ENCODE measurements around the gene ADGRD1.

ADGRD1 gene

DNA sequence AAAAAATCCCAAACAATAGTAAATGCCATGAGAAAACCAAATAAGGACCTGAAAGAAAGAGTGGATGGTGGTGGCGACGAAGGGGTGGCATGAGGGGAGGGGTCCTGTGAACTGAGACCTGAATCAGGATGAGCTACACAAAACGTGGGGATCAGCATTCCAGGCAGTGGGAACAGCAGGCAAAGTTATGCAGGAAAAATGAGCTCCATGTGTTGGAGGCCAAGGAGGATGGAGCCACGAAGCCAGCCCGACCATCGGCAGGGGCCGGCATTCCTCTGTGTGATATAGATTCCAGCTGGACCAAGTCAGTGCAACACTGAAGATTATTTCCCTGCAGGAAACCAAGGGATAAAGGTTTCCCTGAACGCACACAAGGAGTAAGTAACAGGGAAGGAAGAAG, 7.1 kb downstream of the ADGRD1 start:
- no peak for DNase-seq (ENCODE audit: low spot score)
- in situ Hi-C loops (cut with MboI; ENCODE audit: low pct_unique_long_range_greater_than_20kb, low sequenced_read_pairs, unreplicated experiment), result no loop called here
- TF ChIP-seq CTCF (IDR thresholded peaks at IDR 0.05; ENCODE audit: extremely low read depth, insufficient read depth, missing control alignments), result no peak

DNA sequence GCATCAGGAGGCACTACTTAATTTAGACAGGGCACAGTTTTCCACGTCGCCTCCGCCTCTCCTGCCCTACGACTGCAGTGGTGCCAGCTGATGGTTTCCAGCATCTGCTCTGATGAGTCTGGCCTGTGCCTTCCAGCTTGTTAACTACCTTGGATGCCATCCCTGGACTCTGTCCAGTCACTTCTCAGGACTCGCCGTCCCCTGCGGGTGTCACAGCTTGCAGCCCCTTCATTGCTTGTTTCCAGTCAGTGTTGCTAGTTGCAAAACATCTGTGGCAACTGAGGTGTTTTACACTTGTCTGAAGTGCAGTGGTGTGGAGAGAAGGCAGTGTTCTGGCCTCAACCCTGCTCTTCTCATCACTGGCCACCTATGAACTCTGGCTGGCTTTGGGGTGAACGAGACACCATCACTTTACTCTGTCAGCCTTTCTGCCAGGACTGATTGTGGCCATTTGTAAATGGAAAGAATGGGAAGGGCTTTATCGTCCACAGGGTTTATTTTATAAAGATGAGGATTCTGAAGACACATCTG, 8.3 kb downstream of the ADGRD1 start:
- in situ Hi-C loops (cut with MboI; ENCODE audit: low pct_unique_long_range_greater_than_20kb, low sequenced_read_pairs, unreplicated experiment), result no loop called here
- no peak for TF ChIP-seq CTCF (IDR thresholded peaks at IDR 0.05; ENCODE audit: extremely low read depth, insufficient read depth, missing control alignments)
- DNase-seq (ENCODE audit: low spot score), result no peak

- in situ Hi-C loops (cut with MboI; ENCODE audit: low pct_unique_long_range_greater_than_20kb, low sequenced_read_pairs, unreplicated experiment), result no loop called here
- no peak for DNase-seq (ENCODE audit: low spot score)
- no peak for TF ChIP-seq CTCF (IDR thresholded peaks at IDR 0.05; ENCODE audit: extremely low read depth, insufficient read depth, missing control alignments)
Measured at GRCh38 chr12:130965214-130965613, 11.5 kb downstream of the ADGRD1 start.

GRCh38 chr12:130965668-130966067, 12.0 kb downstream of the ADGRD1 start:
- in situ Hi-C loops (cut with MboI; ENCODE audit: low pct_unique_long_range_greater_than_20kb, low sequenced_read_pairs, unreplicated experiment), result no loop called here
- TF ChIP-seq CTCF (IDR thresholded peaks at IDR 0.05; ENCODE audit: extremely low read depth, insufficient read depth, missing control alignments), result no peak
- DNase-seq (ENCODE audit: low spot score), result no peak

- DNase-seq (ENCODE audit: low spot score), result peak; percentile 49
- in situ Hi-C loops (cut with MboI; ENCODE audit: low pct_unique_long_range_greater_than_20kb, low sequenced_read_pairs, unreplicated experiment), result no loop called here
- TF ChIP-seq CTCF (IDR thresholded peaks at IDR 0.05; ENCODE audit: extremely low read depth, insufficient read depth, missing control alignments), result no peak
Measured at GRCh38 chr12:130966443-130967030, 12.8 kb downstream of the ADGRD1 start.

DNA sequence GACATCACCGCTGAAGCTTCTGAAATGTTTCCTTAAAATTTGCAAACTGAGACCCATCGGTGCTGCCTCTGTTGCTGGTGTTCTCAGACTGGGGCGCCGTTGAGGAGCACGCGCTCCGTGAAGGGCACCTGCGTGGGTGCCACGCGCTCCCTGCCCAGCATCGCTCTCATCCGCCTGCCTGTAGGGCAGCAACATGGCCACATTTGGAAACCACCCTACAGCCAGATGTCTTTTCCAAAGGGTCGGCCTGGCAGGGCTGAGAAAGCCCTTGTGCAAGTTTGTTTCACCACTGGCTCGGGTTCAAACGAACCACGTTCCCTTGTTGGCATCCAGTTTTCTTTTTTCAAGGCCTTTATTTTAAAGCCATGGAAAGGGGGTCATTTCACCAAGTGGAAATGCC, 13.9 kb downstream of the ADGRD1 start:
- in situ Hi-C loops (cut with MboI; ENCODE audit: low pct_unique_long_range_greater_than_20kb, low sequenced_read_pairs, unreplicated experiment), result no loop called here
- no peak for TF ChIP-seq CTCF (IDR thresholded peaks at IDR 0.05; ENCODE audit: extremely low read depth, insufficient read depth, missing control alignments)
- DNase-seq (ENCODE audit: low spot score), result no peak

Data from GM13977 (cell line).